Adipose tissue (tissue), 3 donors: ENCODE results near the gene U2AF1. TPM values are rescaled to one million over a fixed set of nuclear protein-coding genes. Genes with fewer than 3 reads are reported as not detected.
"Not testable (repeated sequence)": the region's sequence is repeated elsewhere in the genome, so short reads cannot be mapped to it uniquely, and the experiment has no call there.

ENCODE experiments used
- H3K27ac ChIP-seq: one replicate; pipeline ENCODE4 v1.5.1; 2013; ENCODE audit warnings: low read depth, low read length
- WGBS, 3 donors: extraction: QIAGEN DNeasy Blood & Tissue Kit; methylation state at CpG; one replicate each; pipeline ENCODE4 v1.1.7; 2013; 5-methylcytosine and 5-hydroxymethylcytosine counted together
- polyA plus RNA-seq, 3 donors: library from polyadenylated mRNA; stranded (reverse); fragments of 200-250 nt; gene quantifications; one replicate each; pipeline ENCODE4 v1.2.3, GENCODE V29; 2013
- donor health status: healthy with polysubstance abuse.
- donor health status: Bipolar disorder and iron deficiency.
- donor health status: healthy.

U2AF1 gene
- 10 to 100 TPM; 20.0 to 73.5 (median 32.0) TPM for polyA plus RNA-seq

DNA sequence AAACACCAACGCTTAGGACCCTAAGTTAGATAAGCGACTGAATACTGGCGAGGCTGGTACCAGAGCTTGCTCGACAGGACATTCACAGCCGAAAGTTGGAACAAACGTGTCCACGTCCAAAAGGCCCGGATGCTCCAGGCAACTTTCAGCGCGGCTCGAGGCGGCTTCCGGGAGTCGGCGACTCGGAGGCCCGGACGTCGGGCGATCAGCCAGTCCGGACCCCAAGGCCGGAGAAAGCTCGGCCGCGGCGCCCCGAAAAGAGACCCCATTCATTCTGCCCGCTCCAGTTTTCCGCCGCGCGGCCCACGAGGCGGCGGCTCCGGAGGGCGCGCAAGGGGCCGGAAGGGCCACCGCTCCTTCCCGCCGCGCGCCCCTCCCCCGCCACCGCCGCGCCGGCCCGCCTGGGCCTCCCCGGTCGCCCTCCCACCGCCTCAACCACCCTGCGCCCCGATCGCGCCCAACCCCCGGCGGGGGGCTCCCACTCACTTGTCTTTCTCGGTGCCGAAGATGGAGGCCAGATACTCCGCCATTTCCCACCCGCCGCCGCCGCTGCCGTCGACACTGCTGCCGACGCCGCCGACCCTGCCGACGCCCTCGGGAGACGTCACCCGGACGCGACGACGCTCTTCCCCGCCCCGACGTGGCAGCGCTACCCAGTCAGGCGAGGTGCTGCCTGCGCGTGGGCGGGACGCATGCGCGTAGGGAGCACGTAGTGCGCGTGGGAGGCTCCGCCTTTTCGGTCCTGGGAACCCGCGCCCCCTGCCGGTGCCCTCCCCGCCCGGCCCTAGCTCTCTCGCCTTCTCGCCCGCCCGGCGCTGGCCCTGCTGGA, at the start of gene U2AF1:
Gene U2AF1, minus strand, starts transcription at position 606 of the 829 bp plus-strand sequence. Its CDS starts 76 bp downstream, at position 530.
- not testable (repeated sequence) for H3K27ac ChIP-seq
- 1% methylated on average over 23 of the region's 107 CpGs; no CpG with 5 or more reads in 2 of the 3 donors for WGBS, 3 donors

GRCh38 chr21:43153601-43154000, 46.2 kb upstream of the U2AF1 start:
- no CpG with 5 or more reads among the region's 33 CpGs for WGBS, 3 donors

GRCh38 chr21:43149344-43149743, 42.0 kb upstream of the U2AF1 start:
- H3K27ac ChIP-seq, result not testable (repeated sequence)
- no CpG with 5 or more reads among the region's 11 CpGs for WGBS, 3 donors

More at GRCh38 chr21:43153601-43154000, 46.2 kb upstream of the U2AF1 start:
- not testable (repeated sequence) for H3K27ac ChIP-seq

DNA sequence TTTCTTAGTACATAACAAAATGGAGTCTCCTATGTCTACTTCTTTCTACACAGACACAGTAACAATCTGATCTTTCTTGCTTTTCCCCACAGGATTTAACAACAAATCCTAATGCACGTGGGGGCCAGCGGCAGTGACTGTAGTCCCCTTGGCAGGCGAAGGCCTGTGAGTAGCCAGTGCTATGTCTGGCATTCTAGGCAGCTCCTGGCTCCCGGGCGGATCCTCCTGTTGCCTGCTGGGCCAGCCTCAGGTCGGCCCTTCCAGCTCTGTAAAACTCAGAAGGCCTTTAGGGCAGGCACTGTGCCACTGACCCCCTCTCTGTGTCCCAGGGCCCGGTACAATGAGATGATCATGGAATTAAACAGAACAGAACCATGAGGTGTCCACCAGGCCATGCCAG, 40.6 kb upstream of the U2AF1 start:
- not testable (repeated sequence) for H3K27ac ChIP-seq
- whole genome bisulfite sequencing, 3 donors, result no CpG with 5 or more reads among the region's 7 CpGs

DNA sequence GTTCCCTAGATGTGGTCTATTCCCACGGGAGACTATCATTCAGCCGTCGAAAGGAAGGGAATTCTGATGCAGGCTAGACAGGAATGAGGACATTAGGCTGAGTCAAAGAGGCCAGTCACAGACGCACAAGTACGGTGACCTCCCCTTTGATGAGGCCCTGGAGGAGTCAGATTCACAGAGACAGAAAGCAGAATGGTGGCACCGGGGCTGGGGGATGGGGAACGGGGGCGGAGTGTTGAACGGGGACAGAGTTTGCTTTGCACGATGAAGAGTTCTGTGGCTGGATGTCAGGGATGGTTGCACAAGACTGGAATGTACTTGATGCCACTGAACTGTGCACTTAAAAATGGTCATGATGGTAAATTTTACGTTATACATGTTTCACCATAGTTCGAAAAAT, 39.3 kb upstream of the U2AF1 start:
- H3K27ac ChIP-seq, result not testable (repeated sequence)
- WGBS, 3 donors, result no CpG with 5 or more reads among the region's 12 CpGs

GRCh38 chr21:43141407-43141806, 34.0 kb upstream of the U2AF1 start:
- 29 to 50% methylated on average over 1 to 3 of the region's 17 CpGs; no CpG with 5 or more reads in 1 of the 3 donors for WGBS, 3 donors
- not testable (repeated sequence) for H3K27ac ChIP-seq

DNA sequence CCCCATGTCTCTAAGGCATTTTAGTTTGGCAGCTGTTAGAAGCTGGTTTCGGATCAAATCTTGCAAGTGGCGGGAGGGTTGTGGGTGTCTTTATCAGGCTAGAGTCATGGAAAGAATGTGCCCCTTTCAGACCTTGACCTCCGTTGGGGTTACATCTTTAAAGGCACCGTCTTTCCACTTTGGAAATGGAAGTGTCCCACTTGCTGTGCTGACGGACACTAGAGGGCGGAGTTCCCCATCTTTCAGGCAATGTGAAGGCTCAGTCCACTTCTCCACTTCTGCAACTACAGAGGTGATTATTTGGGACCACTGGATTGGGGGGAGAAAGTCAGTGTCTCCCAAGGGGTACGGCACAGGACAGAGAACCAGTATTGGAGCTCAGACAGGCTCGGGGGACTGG, 31.6 kb upstream of the U2AF1 start:
- WGBS, 3 donors, result 0 to 11% methylated on average over 1 to 2 of the region's 8 CpGs; no CpG with 5 or more reads in 1 of the 3 donors
- not testable (repeated sequence) for H3K27ac ChIP-seq

DNA sequence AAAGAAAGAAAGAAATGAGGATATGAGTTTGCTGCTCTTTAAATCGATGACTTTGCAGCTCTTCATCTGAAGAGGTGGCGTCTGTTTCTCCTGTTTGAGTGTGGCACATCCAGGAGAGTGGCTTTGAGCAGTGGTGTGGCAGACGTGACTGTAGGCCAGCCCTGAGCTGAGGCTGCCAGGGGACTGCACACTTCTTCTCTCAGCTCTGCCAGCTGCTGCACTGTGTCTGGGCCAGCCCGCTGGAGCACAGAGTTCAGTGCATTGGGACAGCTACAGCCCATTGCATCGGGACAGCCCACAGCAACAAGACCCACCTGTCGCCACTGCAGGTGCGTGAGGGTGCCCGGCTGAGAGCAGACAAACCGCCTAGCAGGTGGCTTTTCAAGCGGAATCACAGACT, 27.1 kb upstream of the U2AF1 start:
- no CpG with 5 or more reads among the region's 10 CpGs for WGBS, 3 donors

DNA sequence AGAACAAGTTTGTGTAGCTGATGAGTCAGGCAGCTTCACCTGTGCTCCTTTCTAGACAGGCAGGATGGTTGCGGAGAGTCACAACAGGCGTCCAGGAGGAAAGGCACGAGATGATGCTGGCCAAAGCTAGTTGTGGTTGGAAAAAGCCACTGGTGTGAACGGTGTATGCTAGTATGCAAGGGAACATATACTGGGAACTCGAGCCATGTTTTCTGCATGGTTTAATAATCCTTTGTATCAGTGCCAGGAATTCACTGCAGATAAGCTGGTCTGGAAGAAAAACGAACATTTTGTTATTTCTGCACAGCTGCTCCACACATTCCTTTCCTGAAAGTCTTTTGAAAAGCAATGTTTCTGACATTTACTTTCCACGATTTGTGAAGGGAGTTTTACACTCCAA, 22.7 kb upstream of the U2AF1 start:
- no CpG with 5 or more reads among the region's 7 CpGs for WGBS, 3 donors
- not testable (repeated sequence) for H3K27ac ChIP-seq

More for the DNA sequence above, 27.1 kb upstream of the U2AF1 start:
- not testable (repeated sequence) for H3K27ac ChIP-seq

GRCh38 chr21:43115956-43116355, 8.6 kb upstream of the U2AF1 start:
- not testable (repeated sequence) for H3K27ac ChIP-seq
- WGBS, 3 donors, result no CpG with 5 or more reads among the region's 4 CpGs

DNA sequence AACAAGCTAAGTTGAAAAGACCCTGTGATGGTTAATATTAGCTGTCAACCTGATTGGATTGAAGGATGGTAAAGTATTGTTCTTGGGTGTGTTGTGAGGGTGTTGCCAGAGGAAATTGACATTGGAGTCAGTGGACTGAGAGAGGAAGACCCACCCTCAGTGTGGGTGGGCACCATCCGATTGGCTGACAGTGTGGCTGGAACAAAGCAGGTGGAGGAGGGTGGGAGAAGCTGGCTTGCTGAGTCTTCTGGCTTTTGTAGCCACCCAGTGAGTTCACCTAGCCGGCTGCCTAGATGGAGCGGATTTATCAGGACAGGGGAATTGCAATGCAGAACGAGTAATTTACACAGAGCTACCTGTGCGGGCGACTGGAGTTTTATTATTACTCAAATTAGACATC, 7.1 kb upstream of the U2AF1 start:
- H3K27ac ChIP-seq, result not testable (repeated sequence)
- WGBS, 3 donors, result 81 to 95% methylated on average over 4 of the region's 6 CpGs; no CpG with 5 or more reads in 1 of the 3 donors

- WGBS, 3 donors, result no CpG with 5 or more reads among the region's 7 CpGs
- not testable (repeated sequence) for H3K27ac ChIP-seq
These were observed 1.6 kb upstream of the U2AF1 start for GRCh38 chr21:43109006-43109405.

GRCh38 chr21:43108177-43108576, 807 bp upstream of the U2AF1 start:
- not testable (repeated sequence) for H3K27ac ChIP-seq
- no CpG with 5 or more reads among the region's 17 CpGs for WGBS, 3 donors

- no CpG with 5 or more reads among the region's 17 CpGs for WGBS, 3 donors
- not testable (repeated sequence) for H3K27ac ChIP-seq
These were observed 396 bp upstream of the U2AF1 start for GRCh38 chr21:43107794-43108137.

- 29 to 43% (median 34%) methylated on average over 2 of the region's 5 CpGs for WGBS, 3 donors
- H3K27ac ChIP-seq, result not testable (repeated sequence)
These were observed 2.7 kb downstream of the U2AF1 start for GRCh38 chr21:43104642-43105041.

DNA sequence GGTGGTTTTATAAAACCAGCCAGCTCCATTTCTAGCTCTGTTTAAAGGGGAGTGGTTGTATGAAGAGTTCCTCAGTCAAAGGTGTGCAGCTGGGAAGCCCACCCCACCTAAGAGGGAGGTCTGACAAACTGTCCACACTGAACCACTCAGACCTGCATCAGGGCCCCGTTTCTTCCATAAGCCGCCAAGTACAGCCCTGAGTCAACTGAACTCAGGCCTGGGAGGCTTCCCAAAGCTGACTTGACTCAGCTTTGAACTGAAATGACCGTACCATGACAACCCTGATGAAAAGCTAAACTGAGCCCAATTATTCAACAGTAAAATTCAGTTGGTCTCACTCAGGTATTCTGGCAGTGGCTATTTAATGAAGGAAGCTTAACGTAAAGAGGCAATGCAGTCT, 5.1 kb downstream of the U2AF1 start:
- not testable (repeated sequence) for H3K27ac ChIP-seq
- WGBS, 3 donors, result no CpG with 5 or more reads among the region's 4 CpGs

DNA sequence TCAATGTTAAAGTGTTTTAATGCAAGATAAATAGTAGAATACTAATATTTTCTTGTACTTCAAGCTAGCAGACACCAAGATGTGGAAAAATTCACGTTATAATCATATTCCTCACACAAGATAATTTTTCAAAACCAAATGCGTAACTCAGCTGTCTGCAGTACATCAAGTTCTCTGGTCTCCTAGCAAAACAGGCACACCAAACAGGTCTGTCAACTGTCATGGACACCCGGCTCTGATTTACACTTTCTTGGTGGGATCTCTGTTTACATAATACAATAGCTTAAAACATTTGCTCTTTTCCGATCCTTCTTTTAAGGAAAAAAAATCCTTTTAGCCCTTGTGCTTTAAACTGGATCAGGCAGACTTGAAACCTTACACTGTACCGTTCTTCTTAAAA, 5.7 kb downstream of the U2AF1 start:
- H3K27ac ChIP-seq, result not testable (repeated sequence)
- no CpG with 5 or more reads among the region's 5 CpGs for WGBS, 3 donors

GRCh38 chr21:43101000-43101399, 6.4 kb downstream of the U2AF1 start:
- not testable (repeated sequence) for H3K27ac ChIP-seq
- WGBS, 3 donors, result no CpG with 5 or more reads among the region's 7 CpGs

GRCh38 chr21:43091979-43092614, 15.3 kb downstream of the U2AF1 start:
- not testable (repeated sequence) for H3K27ac ChIP-seq

GRCh38 chr21:43090947-43091346, 16.4 kb downstream of the U2AF1 start:
- not testable (repeated sequence) for H3K27ac ChIP-seq
- WGBS, 3 donors, result 71% methylated on average over 1 of the region's 3 CpGs; no CpG with 5 or more reads in 2 of the 3 donors

More at GRCh38 chr21:43091979-43092614, 15.3 kb downstream of the U2AF1 start:
- WGBS, 3 donors, result no CpG with 5 or more reads among the region's 16 CpGs
